OCI-LY7 (cell line): ENCODE data around the gene WFS1. TPM values are rescaled to one million over a fixed set of nuclear protein-coding genes. Genes with fewer than 3 reads are reported as not detected.

Experiments used
- BruUV-seq: library from RNA; stranded (reverse); fragments of 400-500 nt; replicated peaks from 2 replicates; lab custom pipeline; 2021; lab: Mats Ljungman, UMichigan
- CTCF ChIA-PET: fragments of 300-600 bp; sonication (Branson Sonifier 250); formaldehyde crosslinking; loops from one replicate; lab custom pipeline; 2022; ENCODE audit warnings: antibody characterized with exemption; ENCODE audit not compliant: unreplicated experiment; lab: Charles Lee
- POLR2A ChIA-PET: fragments of 300-600 bp; sonication (Branson Sonifier 250); formaldehyde crosslinking; loops from one replicate; lab custom pipeline; 2022; ENCODE audit warnings: antibody characterized with exemption; lab: Charles Lee
- DNase-seq: peaks from one replicate; pipeline ENCODE4 v3.0.0-alpha.2; 2015; ENCODE audit warnings: low spot score
- H2AFZ ChIP-seq: fragments of 200-600 bp; sonication (generic), shearing (Covaris generic); 2 replicates; pipeline ENCODE4 v1.6.1; 2014; ENCODE audit warnings: mild to moderate bottlenecking, antibody characterized with exemption, low read length, moderate library complexity
- H3K27ac ChIP-seq: fragments of 200-600 bp; sonication (generic); 2 replicates; pipeline ENCODE4 v1.5.1; 2014; ENCODE audit warnings: mixed run types, low read depth, mild to moderate bottlenecking, moderate library complexity, low read length, inconsistent platforms; ENCODE audit not compliant: poor library complexity, severe bottlenecking
- H3K36me3 ChIP-seq: fragments of 200-600 bp; sonication (generic); 2 replicates; pipeline ENCODE4 v1.6.1; 2014; ENCODE audit warnings: mild to moderate bottlenecking, antibody characterized with exemption, low read length, moderate library complexity, mixed read lengths; ENCODE audit not compliant: insufficient read depth
- H3K4me1 ChIP-seq: fragments of 200-600 bp; sonication (generic); 2 replicates; pipeline ENCODE4 v1.5.1; 2014; ENCODE audit warnings: mild to moderate bottlenecking, low read length; ENCODE audit not compliant: insufficient read depth, poor library complexity, severe bottlenecking
- H3K4me2 ChIP-seq: fragments of 200-600 bp; sonication (generic); 2 replicates; pipeline ENCODE4 v1.6.1; 2014; ENCODE audit warnings: mild to moderate bottlenecking, low read length
- H3K4me3 ChIP-seq: fragments of 200-600 bp; sonication (generic); 2 replicates; pipeline ENCODE4 v1.5.1; 2014; ENCODE audit warnings: mild to moderate bottlenecking, low read depth, low read length; ENCODE audit not compliant: poor library complexity, severe bottlenecking
- H3K79me2 ChIP-seq: fragments of 200-600 bp; sonication (generic); 2 replicates; pipeline ENCODE4 v1.6.1; 2016; ENCODE audit warnings: low read depth, mild to moderate bottlenecking, low read length, moderate library complexity, mixed read lengths; ENCODE audit not compliant: insufficient read depth
- H3K9me2 ChIP-seq: fragments of 200-600 bp; sonication (generic); 2 replicates; pipeline ENCODE4 v1.6.1; 2016; ENCODE audit warnings: mild to moderate bottlenecking, low read length, mixed read lengths; ENCODE audit not compliant: insufficient read depth
- H3K9me3 ChIP-seq: fragments of 200-600 bp; sonication (generic); 2 replicates; pipeline ENCODE4 v1.6.1; 2014; ENCODE audit warnings: mild to moderate bottlenecking, mixed run types, low read length, mixed read lengths
- H4K20me1 ChIP-seq: fragments of 200-600 bp; sonication (generic); 2 replicates; pipeline ENCODE4 v1.6.1; 2014; ENCODE audit warnings: mild to moderate bottlenecking, antibody characterized with exemption, low read length, moderate library complexity, mixed read lengths; ENCODE audit not compliant: insufficient read depth
- CTCF ChIP-seq: fragments of 200-600 bp; sonication (generic); conservative IDR thresholded peaks from 2 replicates; pipeline ENCODE4 v1.5.1; 2014; ENCODE audit warnings: mild to moderate bottlenecking, antibody characterized with exemption, low read length, moderate library complexity, mixed read lengths
- EZH2phosphoT487 ChIP-seq: fragments of 200-600 bp; sonication (generic); IDR thresholded peaks from 2 replicates; pipeline ENCODE4 v1.6.1; 2018; ENCODE audit warnings: low read depth, borderline replicate concordance, mild to moderate bottlenecking, mixed run types, antibody characterized with exemption, low read length, moderate library complexity, mixed read lengths
- intact Hi-C: fragments of 100-400 bp; cut with micrococcal nuclease; formaldehyde crosslinking; loops from one replicate; pipeline ENCODE4 v1.10.0; 2022; ENCODE audit not compliant: unreplicated experiment
- total RNA-seq, 2 experiments: library from RNA; depleted of rRNA in 1 of 2; stranded (reverse); fragments of >200 nt in 1 of 2; shearing (Covaris generic) in 1 of 2; gene quantifications; 2 replicates each; pipeline ENCODE4 v1.2.3, GENCODE V29; 2014 to 2022

Gene WFS1
- total RNA-seq, 2 experiments from 2014 or later: 6.1 to 14.5 TPM

GRCh38 chr4:6268650-6269615 lies 717 bp upstream of the WFS1 start:
- H3K4me2 ChIP-seq: peak overlapping the region; percentile 85
- CTCF ChIA-PET: interaction anchor here (0.7 kb wide), 1 partner anchor 86 kb away, joined by 3 read pairs; no protein-coding TSS in a partner anchor
- no TSS peak for BruUV-seq
- H3K36me3 ChIP-seq: no peaks in the 10 kb centered on the region
- intact Hi-C loops: loop anchor here (10.0 kb wide), 1 partner anchor 836 kb away; no protein-coding TSS in a partner anchor
- peak overlapping the region; percentile 55 for H3K27ac ChIP-seq
- H3K9me2 ChIP-seq: no peaks in the 10 kb centered on the region
- peaks cover 60% of the 10 kb centered on the region for H3K4me1 ChIP-seq
- peak; percentile 50 for DNase-seq
- peak overlapping the region; percentile 93 for H2AFZ ChIP-seq
- POLR2A ChIA-PET: interaction anchor here (0.7 to 0.9 kb wide), 3 partner anchors 10 to 276 kb away, joined by 3 to 5 read pairs (median 4); no protein-coding TSS in a partner anchor
- peak overlapping the region; percentile 82 for H3K4me3 ChIP-seq
- H4K20me1 ChIP-seq: no peaks in the 10 kb centered on the region
- no peaks in the 10 kb centered on the region for H3K9me3 ChIP-seq
- TF ChIP-seq EZH2phosphoT487 (no peak), CTCF (no peak)
- H3K79me2 ChIP-seq: no peaks in the 10 kb centered on the region

- Histone ChIP-seq H3K4me1 (peaks cover 75% of the 10 kb centered on the region), H3K79me2 (no peaks in the 10 kb centered on the region), H3K9me2 (no peaks in the 10 kb centered on the region), H3K9me3 (no peaks in the 10 kb centered on the region), H3K4me3 (peak overlapping the region; percentile 82), H3K4me2 (peak overlapping the region; percentile 87), H2AFZ (no peak overlapping the region), H3K27ac (no peak overlapping the region), H3K36me3 (no peaks in the 10 kb centered on the region), H4K20me1 (peaks cover under 1% of the 10 kb centered on the region; the same call in 1 of the 2 replicates)
- intact Hi-C loops: no loop called here
- no TSS peak for BruUV-seq
- no peak for TF ChIP-seq EZH2phosphoT487
- TF ChIP-seq CTCF: no peak
- DNase-seq: no peak
- ChIA-PET POLR2A (no interaction called here), CTCF (no interaction called here)
These were observed 1.0 kb downstream of the WFS1 start for GRCh38 chr4:6270636-6271121.
